ENCODE measurements around the gene TBCD.
A peak's percentile ranks its signal among the peaks of the same experiment; 100 is the strongest.

TBCD gene

GRCh38 chr17:82862191-82862590 is 110.3 kb downstream of the TBCD start:
- H3K4me3 ChIP-seq (ENCODE audit: low read depth, low read length) = no peak overlapping the region
- no peak for DNase-seq
- TF ChIP-seq CTCF (IDR thresholded peaks at IDR 0.05; ENCODE audit: low read depth, low read length, missing control alignments) = no peak
- H3K36me3 ChIP-seq (replicated peaks) = no peaks in the 10 kb centered on the region
- H3K27ac ChIP-seq = no peak overlapping the region
- in situ Hi-C loops (cut with HindIII; ENCODE audit: low pct_ligation_motif_present, low sequenced_read_pairs) = no loop called here
- no peaks in the 10 kb centered on the region for H3K27me3 ChIP-seq (replicated peaks)

- Histone ChIP-seq H3K27ac (no peak overlapping the region), H3K4me3 (ENCODE audit: low read depth, low read length) (no peak overlapping the region), H3K36me3 (replicated peaks) (no peaks in the 10 kb centered on the region), H3K27me3 (replicated peaks) (no peaks in the 10 kb centered on the region)
- no peak for DNase-seq
- TF ChIP-seq CTCF (IDR thresholded peaks at IDR 0.05; ENCODE audit: low read depth, low read length, missing control alignments) = no peak
- in situ Hi-C loops (cut with HindIII; ENCODE audit: low pct_ligation_motif_present, low sequenced_read_pairs) = no loop called here
Observed at GRCh38 chr17:82862737-82863382, 111.0 kb downstream of the TBCD start.

GRCh38 chr17:82863383-82863940 is 111.6 kb downstream of the TBCD start:
- TF ChIP-seq CTCF (IDR thresholded peaks at IDR 0.05; ENCODE audit: low read depth, low read length, missing control alignments) = peak; percentile 5
- Histone ChIP-seq H3K36me3 (replicated peaks) (no peaks in the 10 kb centered on the region), H3K27me3 (replicated peaks) (no peaks in the 10 kb centered on the region), H3K4me3 (ENCODE audit: low read depth, low read length) (no peak overlapping the region), H3K27ac (peak overlapping the region; percentile 1)
- no peak for DNase-seq
- in situ Hi-C loops (cut with HindIII; ENCODE audit: low pct_ligation_motif_present, low sequenced_read_pairs) = no loop called here

DNA sequence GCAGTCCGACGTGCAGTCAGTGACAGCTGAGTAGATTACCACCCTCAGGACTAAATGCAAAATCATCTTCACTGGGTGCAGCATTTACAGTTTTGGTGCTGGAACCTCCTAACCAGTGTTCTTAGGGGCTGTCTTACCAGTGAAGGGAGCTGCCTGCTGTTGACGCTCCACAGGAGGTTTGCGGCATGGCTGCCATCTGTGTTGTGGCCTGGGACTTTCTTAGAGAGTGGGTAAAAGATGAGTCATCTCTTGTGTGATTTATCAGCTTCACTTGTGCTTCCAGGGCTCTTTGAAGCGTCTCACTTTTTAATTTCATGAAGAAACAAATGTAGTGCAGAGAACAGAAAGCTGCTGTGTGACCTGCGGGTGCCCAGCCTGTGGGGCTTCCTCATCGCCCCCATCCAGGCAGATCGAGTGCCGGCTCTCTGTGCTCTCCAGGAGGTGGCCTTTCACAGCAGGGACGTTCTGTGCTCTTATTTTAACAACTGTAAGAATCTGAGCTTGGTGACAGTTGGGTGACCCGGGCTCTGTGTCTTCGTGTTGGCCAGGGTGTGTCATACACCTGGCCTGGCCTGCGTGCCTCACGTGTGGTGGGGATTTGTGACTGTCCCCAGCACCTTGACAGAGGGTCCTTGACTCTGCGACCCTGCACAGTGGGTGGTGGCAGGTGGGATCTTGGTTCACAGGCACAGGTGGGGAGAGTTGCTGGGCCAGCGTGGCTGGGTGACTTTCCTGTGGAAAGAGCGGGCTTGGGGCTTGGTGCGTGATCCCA is 112.3 kb downstream of the TBCD start:
- H3K27ac ChIP-seq = peak overlapping the region; percentile 22
- H3K27me3 ChIP-seq (replicated peaks) = no peaks in the 10 kb centered on the region
- DNase-seq = peak; percentile 80
- in situ Hi-C loops (cut with HindIII; ENCODE audit: low pct_ligation_motif_present, low sequenced_read_pairs) = no loop called here
- H3K36me3 ChIP-seq (replicated peaks) = no peaks in the 10 kb centered on the region
- no peak overlapping the region for H3K4me3 ChIP-seq (ENCODE audit: low read depth, low read length)
- no peak for TF ChIP-seq CTCF (IDR thresholded peaks at IDR 0.05; ENCODE audit: low read depth, low read length, missing control alignments)

- H3K4me3 ChIP-seq (ENCODE audit: low read depth, low read length) = no peak overlapping the region
- no peak for DNase-seq
- no peak for TF ChIP-seq CTCF (IDR thresholded peaks at IDR 0.05; ENCODE audit: low read depth, low read length, missing control alignments)
- no peaks in the 10 kb centered on the region for H3K36me3 ChIP-seq (replicated peaks)
- in situ Hi-C loops (cut with HindIII; ENCODE audit: low pct_ligation_motif_present, low sequenced_read_pairs) = no loop called here
- H3K27ac ChIP-seq = no peak overlapping the region
- no peaks in the 10 kb centered on the region for H3K27me3 ChIP-seq (replicated peaks)
Observed at GRCh38 chr17:82864713-82865248, 112.9 kb downstream of the TBCD start.
